CD4-positive, CD25-positive, alpha-beta regulatory T cell (primary cell): Measurements from ENCODE around the gene ADAM22. TPM values are rescaled to one million over a fixed set of nuclear protein-coding genes. Genes with fewer than 3 reads are reported as not detected.

Experiments used
- ATAC-seq, 2 donors: fragments of 150-1000 bp; cut with Tn5 transposase; one replicate each; pipeline ENCODE4 v1.10.0; 2021; ENCODE audit warnings: low read depth in 2 of 2, moderate number of reproducible peaks in 2 of 2, moderate library complexity in 1 of 2
- DNase-seq, 3 donors: peaks; one replicate each; pipeline versions ENCODE4 v3.0.0 to v3.0.0-alpha.2; 2012 to 2022; ENCODE audit warnings: mixed read lengths in 1 of 3
- H3K27ac ChIP-seq: one replicate; pipeline ENCODE4 v1.7.0; 2013; ENCODE audit warnings: mild to moderate bottlenecking, low read length; ENCODE audit not compliant: insufficient read depth, poor library complexity, severe bottlenecking
- H3K27me3 ChIP-seq: one replicate; pipeline ENCODE4 v1.7.0; 2013; ENCODE audit warnings: low read length; ENCODE audit not compliant: control insufficient read depth, insufficient read depth
- H3K36me3 ChIP-seq: one replicate; pipeline ENCODE4 v1.7.0; 2013; ENCODE audit warnings: mild to moderate bottlenecking, low read length, moderate library complexity; ENCODE audit not compliant: control insufficient read depth, insufficient read depth
- H3K4me1 ChIP-seq: 2 replicates; pipeline ENCODE4 v1.7.0; 2013; ENCODE audit warnings: mild to moderate bottlenecking, low read length; ENCODE audit not compliant: insufficient read depth, control insufficient read depth, poor library complexity, severe bottlenecking
- H3K4me3 ChIP-seq: one replicate; pipeline ENCODE4 v1.7.0; 2013; ENCODE audit warnings: low read depth, mild to moderate bottlenecking, low read length, moderate library complexity
- H3K9me3 ChIP-seq, 2 experiments: 1 replicate in 1 of 2; 2 replicates in 1 of 2; pipeline ENCODE4 v1.7.0; 2013; ENCODE audit warnings: low read length in 2 of 2, mild to moderate bottlenecking in 1 of 2, moderate library complexity in 1 of 2; ENCODE audit not compliant: control insufficient read depth in 2 of 2
- H3K27ac Mint-ChIP-seq, 3 donors: one replicate each; pipeline ENCODE4 v1.8.0; 2020 to 2022; ENCODE audit warnings: mild to moderate bottlenecking in 3 of 3, mixed read lengths in 3 of 3, moderate library complexity in 2 of 3
- H3K27me3 Mint-ChIP-seq: one replicate; pipeline ENCODE4 v1.8.0; 2022; ENCODE audit warnings: mild to moderate bottlenecking, mixed read lengths
- H3K36me3 Mint-ChIP-seq: one replicate; pipeline ENCODE4 v1.8.0; 2020; ENCODE audit warnings: mixed read lengths
- H3K4me1 Mint-ChIP-seq, 4 donors: one replicate each; pipeline ENCODE4 v1.8.0; 2020 to 2022; ENCODE audit warnings: mixed read lengths in 4 of 4, mild to moderate bottlenecking in 1 of 4
- H3K4me3 Mint-ChIP-seq, 4 donors: one replicate each; pipeline ENCODE4 v1.8.0; 2020 to 2022; ENCODE audit warnings: mild to moderate bottlenecking in 4 of 4, mixed read lengths in 4 of 4, moderate library complexity in 3 of 4
- H3K9me3 Mint-ChIP-seq, 7 donors: one replicate each; pipeline ENCODE4 v1.8.0; 2020 to 2022; ENCODE audit warnings: mixed read lengths in 7 of 7, mild to moderate bottlenecking in 3 of 7, moderate library complexity in 2 of 7
- polyA plus RNA-seq, 4 donors: library from polyadenylated mRNA; unstranded; fragments of 300-500 nt; fragmentation: Illumina TruSeq; gene quantifications; one replicate each; pipeline ENCODE4 v1.2.3, GENCODE V29; 2021
- total RNA-seq: library from RNA; stranded (reverse); gene quantifications from one replicate; pipeline ENCODE4 v1.2.3, GENCODE V29; 2022

ADAM22 gene
- total and polyA plus RNA-seq, 5 donors from 2014 or later: 0.21 to 1.5 (median 0.75) TPM; not detected in 1

- Histone ChIP-seq H3K4me1 (no peaks in the 10 kb centered on the region), H3K27me3 (no peaks in the 10 kb centered on the region), H3K27ac (no peak overlapping the region), H3K9me3 (no peaks in the 10 kb centered on the region), H3K36me3 (no peaks in the 10 kb centered on the region), H3K4me3 (no peak overlapping the region)
- no peaks in the 10 kb centered on the region for H3K27me3 Mint-ChIP-seq
- ATAC-seq (no peak), DNase-seq (no peak)
- H3K36me3 Mint-ChIP-seq: no peaks in the 10 kb centered on the region
- peak overlapping the region in 1 of 3 donors; percentile 17 for H3K27ac Mint-ChIP-seq
- H3K9me3 Mint-ChIP-seq: no peaks in the 10 kb centered on the region
- H3K4me3 Mint-ChIP-seq: no peak overlapping the region
- H3K4me1 Mint-ChIP-seq: no peaks in the 10 kb centered on the region
Observed at GRCh38 chr7:88167721-88168120, 233.7 kb downstream of the ADAM22 start.

- H3K4me3 Mint-ChIP-seq: no peak overlapping the region
- H3K4me1 ChIP-seq: no peaks in the 10 kb centered on the region
- no peak overlapping the region for H3K4me3 ChIP-seq
Observed at GRCh38 chr7:88169717-88170320, 235.8 kb downstream of the ADAM22 start.

GRCh38 chr7:88172842-88173241 is 238.8 kb downstream of the ADAM22 start:
- Mint-ChIP-seq H3K36me3 (no peaks in the 10 kb centered on the region), H3K27ac (no peak overlapping the region), H3K4me1 (no peaks in the 10 kb centered on the region), H3K27me3 (no peaks in the 10 kb centered on the region), H3K4me3 (no peak overlapping the region), H3K9me3 (no peaks in the 10 kb centered on the region)
- DNase-seq (no peak), ATAC-seq (no peak)
- H3K4me3 ChIP-seq: no peak overlapping the region
- H3K27me3 ChIP-seq: no peaks in the 10 kb centered on the region
- no peak overlapping the region for H3K27ac ChIP-seq
- H3K4me1 ChIP-seq: no peaks in the 10 kb centered on the region
- H3K36me3 ChIP-seq: no peaks in the 10 kb centered on the region
- no peaks in the 10 kb centered on the region for H3K9me3 ChIP-seq

More at GRCh38 chr7:88169717-88170320, 235.8 kb downstream of the ADAM22 start:
- DNase-seq: peak in 1 of 3 donors; percentile 10
- Mint-ChIP-seq H3K27ac (no peak overlapping the region), H3K27me3 (no peaks in the 10 kb centered on the region), H3K9me3 (no peaks in the 10 kb centered on the region), H3K4me1 (no peaks in the 10 kb centered on the region), H3K36me3 (no peaks in the 10 kb centered on the region)
- Histone ChIP-seq H3K27ac (no peak overlapping the region), H3K9me3 (no peaks in the 10 kb centered on the region), H3K36me3 (no peaks in the 10 kb centered on the region), H3K27me3 (no peaks in the 10 kb centered on the region)
- ATAC-seq: no peak

GRCh38 chr7:88176190-88176589 is 242.1 kb downstream of the ADAM22 start:
- Mint-ChIP-seq H3K9me3 (peaks cover 0 to 1% (median 0%) of the 10 kb centered on the region in 7 donors), H3K27me3 (no peaks in the 10 kb centered on the region), H3K4me1 (no peaks in the 10 kb centered on the region), H3K36me3 (no peaks in the 10 kb centered on the region), H3K4me3 (no peak overlapping the region), H3K27ac (no peak overlapping the region)
- no peak overlapping the region for H3K27ac ChIP-seq
- no peaks in the 10 kb centered on the region for H3K9me3 ChIP-seq
- H3K4me3 ChIP-seq: no peak overlapping the region
- no peaks in the 10 kb centered on the region for H3K4me1 ChIP-seq
- no peaks in the 10 kb centered on the region for H3K36me3 ChIP-seq
- H3K27me3 ChIP-seq: no peaks in the 10 kb centered on the region
- no peak for DNase-seq
- no peak for ATAC-seq

- ATAC-seq (no peak), DNase-seq (no peak)
- Histone ChIP-seq H3K4me3 (no peak overlapping the region), H3K27ac (no peak overlapping the region), H3K4me1 (no peaks in the 10 kb centered on the region), H3K36me3 (no peaks in the 10 kb centered on the region), H3K27me3 (no peaks in the 10 kb centered on the region), H3K9me3 (no peaks in the 10 kb centered on the region)
- Mint-ChIP-seq H3K4me1 (no peaks in the 10 kb centered on the region), H3K36me3 (peaks cover 5% of the 10 kb centered on the region), H3K9me3 (peaks cover 0 to 2% (median 0%) of the 10 kb centered on the region in 7 donors), H3K27me3 (peaks cover 5% of the 10 kb centered on the region), H3K27ac (no peak overlapping the region), H3K4me3 (no peak overlapping the region)
Observed at GRCh38 chr7:88183051-88183450, 249.0 kb downstream of the ADAM22 start.

- ATAC-seq: no peak
- peaks cover 8% of the 10 kb centered on the region for H3K36me3 Mint-ChIP-seq
- no peak overlapping the region for H3K4me3 Mint-ChIP-seq
- no peak for DNase-seq
- no peak overlapping the region for H3K27ac Mint-ChIP-seq
- no peak overlapping the region for H3K4me3 ChIP-seq
- H3K36me3 ChIP-seq: no peaks in the 10 kb centered on the region
- H3K27me3 Mint-ChIP-seq: peaks cover 7% of the 10 kb centered on the region
- H3K4me1 Mint-ChIP-seq: no peaks in the 10 kb centered on the region
- no peaks in the 10 kb centered on the region for H3K4me1 ChIP-seq
- no peaks in the 10 kb centered on the region for H3K9me3 ChIP-seq
- H3K9me3 Mint-ChIP-seq: peaks cover 0 to 2% (median 0%) of the 10 kb centered on the region in 7 donors
- H3K27me3 ChIP-seq: no peaks in the 10 kb centered on the region
- H3K27ac ChIP-seq: no peak overlapping the region
Observed at GRCh38 chr7:88184848-88185304, 250.8 kb downstream of the ADAM22 start.

- Histone ChIP-seq H3K36me3 (no peaks in the 10 kb centered on the region), H3K4me1 (no peaks in the 10 kb centered on the region), H3K4me3 (no peak overlapping the region), H3K9me3 (no peaks in the 10 kb centered on the region), H3K27me3 (no peaks in the 10 kb centered on the region), H3K27ac (no peak overlapping the region)
- no peak for DNase-seq
- peaks cover 8% of the 10 kb centered on the region for H3K36me3 Mint-ChIP-seq
- no peaks in the 10 kb centered on the region for H3K4me1 Mint-ChIP-seq
- peaks cover 0 to 2% (median 0%) of the 10 kb centered on the region in 7 donors for H3K9me3 Mint-ChIP-seq
- peaks cover 7% of the 10 kb centered on the region for H3K27me3 Mint-ChIP-seq
- H3K4me3 Mint-ChIP-seq: no peak overlapping the region
- ATAC-seq: no peak
- H3K27ac Mint-ChIP-seq: no peak overlapping the region
Observed at GRCh38 chr7:88185650-88186049, 251.6 kb downstream of the ADAM22 start.

- Histone ChIP-seq H3K4me3 (no peak overlapping the region), H3K4me1 (no peaks in the 10 kb centered on the region), H3K9me3 (no peaks in the 10 kb centered on the region), H3K27me3 (no peaks in the 10 kb centered on the region), H3K36me3 (no peaks in the 10 kb centered on the region), H3K27ac (no peak overlapping the region)
- H3K4me1 Mint-ChIP-seq: no peaks in the 10 kb centered on the region
- H3K27me3 Mint-ChIP-seq: peaks cover 13% of the 10 kb centered on the region
- DNase-seq (no peak), ATAC-seq (no peak)
- peaks cover 0 to 2% (median 0%) of the 10 kb centered on the region in 7 donors for H3K9me3 Mint-ChIP-seq
- no peak overlapping the region for H3K27ac Mint-ChIP-seq
- H3K36me3 Mint-ChIP-seq: peaks cover 8% of the 10 kb centered on the region
- no peak overlapping the region for H3K4me3 Mint-ChIP-seq
Observed at GRCh38 chr7:88191911-88192310, 257.9 kb downstream of the ADAM22 start.
